SK-N-MC (cell line): ENCODE results near the gene SCARB2.

ENCODE experiments used
- EZH2 ChIP-seq: fragments of 200-600 bp; sonication (generic); IDR thresholded peaks from one replicate; pipeline ENCODE4 v1.6.1; 2017; ENCODE audit warnings: antibody characterized with exemption
- POLR2AphosphoS5 ChIP-seq: IDR thresholded peaks from 2 replicates; pipeline ENCODE4 v1.6.1; 2012; ENCODE audit warnings: mild to moderate bottlenecking, low read depth, low read length, borderline replicate concordance

- TF ChIP-seq POLR2AphosphoS5 (no peak), EZH2 (no peak)
Observed at GRCh38 chr4:76144546-76144945, 69.1 kb downstream of the SCARB2 start.
